GM19438 (cell line): ENCODE data around the gene FANK1.

ENCODE experiments used
- ATAC-seq: cut with Tn5 transposase; IDR thresholded peaks from one replicate; pipeline ENCODE4 v1.9.1; 2021; ENCODE audit warnings: low read depth; ENCODE audit not compliant: unreplicated experiment

Gene FANK1

GRCh38 chr10:125896088-125896934 is at the start of gene FANK1:
FANK1 (plus strand) TSS chr10:125896564; CDS start chr10:125896643, 79 bp downstream.
- peak; percentile 89 for ATAC-seq

GRCh38 chr10:125846894-125847293 is 49.5 kb upstream of the FANK1 start:
- ATAC-seq, result no peak

- ATAC-seq, result no peak
These were observed 48.0 kb upstream of the FANK1 start for GRCh38 chr10:125848371-125848770.

GRCh38 chr10:125848857-125849256 is 47.5 kb upstream of the FANK1 start:
- ATAC-seq, result no peak

GRCh38 chr10:125849448-125849847 is 46.9 kb upstream of the FANK1 start:
- no peak for ATAC-seq

- ATAC-seq, result no peak
These were observed 45.3 kb upstream of the FANK1 start for GRCh38 chr10:125850766-125851731.

GRCh38 chr10:125852487-125852886 is 43.9 kb upstream of the FANK1 start:
- ATAC-seq, result no peak

- no peak for ATAC-seq
These were observed 39.1 kb upstream of the FANK1 start for GRCh38 chr10:125857185-125857760.

- ATAC-seq, result no peak
These were observed 37.1 kb upstream of the FANK1 start for GRCh38 chr10:125859128-125859817.

- ATAC-seq, result no peak
These were observed 31.2 kb upstream of the FANK1 start for GRCh38 chr10:125865120-125865519.

- ATAC-seq, result no peak
These were observed 29.8 kb upstream of the FANK1 start for GRCh38 chr10:125866421-125867029.

GRCh38 chr10:125868372-125868975 is 27.9 kb upstream of the FANK1 start:
- no peak for ATAC-seq

- ATAC-seq, result no peak
These were observed 25.0 kb upstream of the FANK1 start for GRCh38 chr10:125871338-125871737.

- ATAC-seq, result no peak
These were observed 17.2 kb upstream of the FANK1 start for GRCh38 chr10:125878957-125879835.

- no peak for ATAC-seq
These were observed 15.6 kb upstream of the FANK1 start for GRCh38 chr10:125880719-125881118.

- no peak for ATAC-seq
These were observed 15.2 kb upstream of the FANK1 start, which contains the start of gene DHX32 for GRCh38 chr10:125881192-125881591. DHX32 (minus strand) TSS chr10:125881292; CDS start chr10:125880824, 468 bp downstream.

GRCh38 chr10:125882596-125882995 is 13.8 kb upstream of the FANK1 start:
- ATAC-seq, result no peak

GRCh38 chr10:125883211-125883610 is 13.2 kb upstream of the FANK1 start:
- ATAC-seq, result no peak
